GM10847 (cell line): Measurements from ENCODE around the gene ARHGEF9.

Experiments
- POLR2A ChIP-seq: IDR thresholded peaks from 2 replicates; pipeline ENCODE4 v1.6.1; 2011; ENCODE audit not compliant: insufficient read length; ENCODE audit errors: extremely low read depth

The ARHGEF9 gene

GRCh38 chrX:63754136-63754859 is 30.7 kb downstream of the ARHGEF9 start:
- TF ChIP-seq POLR2A = no peak

GRCh38 chrX:63751481-63751880 is 33.5 kb downstream of the ARHGEF9 start:
- no peak for TF ChIP-seq POLR2A

- TF ChIP-seq POLR2A = no peak
Observed at GRCh38 chrX:63750811-63751210, 34.2 kb downstream of the ARHGEF9 start.

- TF ChIP-seq POLR2A = no peak
Observed at GRCh38 chrX:63747331-63747730, 37.7 kb downstream of the ARHGEF9 start.

GRCh38 chrX:63746715-63747114 is 38.3 kb downstream of the ARHGEF9 start:
- no peak for TF ChIP-seq POLR2A

GRCh38 chrX:63746278-63746677 is 38.7 kb downstream of the ARHGEF9 start:
- TF ChIP-seq POLR2A = no peak

GRCh38 chrX:63744850-63745394 is 40.1 kb downstream of the ARHGEF9 start:
- no peak for TF ChIP-seq POLR2A

GRCh38 chrX:63743596-63743995 is 41.4 kb downstream of the ARHGEF9 start:
- no peak for TF ChIP-seq POLR2A

GRCh38 chrX:63740382-63740781 is 44.6 kb downstream of the ARHGEF9 start:
- no peak for TF ChIP-seq POLR2A

- no peak for TF ChIP-seq POLR2A
Observed at GRCh38 chrX:63739885-63740284, 45.1 kb downstream of the ARHGEF9 start.

GRCh38 chrX:63738696-63739095 is 46.3 kb downstream of the ARHGEF9 start:
- TF ChIP-seq POLR2A = no peak

GRCh38 chrX:63737131-63737921 is 47.7 kb downstream of the ARHGEF9 start:
- TF ChIP-seq POLR2A = no peak

GRCh38 chrX:63735882-63736281 is 49.1 kb downstream of the ARHGEF9 start:
- TF ChIP-seq POLR2A = no peak

- no peak for TF ChIP-seq POLR2A
Observed at GRCh38 chrX:63720293-63720692, 64.7 kb downstream of the ARHGEF9 start.

- TF ChIP-seq POLR2A = no peak
Observed at GRCh38 chrX:63719633-63720032, 65.4 kb downstream of the ARHGEF9 start.
